Activated naive CD8-positive, alpha-beta T cell treated with anti-CD3 and anti-CD28 coated beads, Interleukin-2, amount 50 U/mL, for 16 hours (primary cell): ENCODE results near the gene CACNA1B.

Experiments
- DNase-seq: peaks from one replicate; pipeline ENCODE4 v3.0.0-alpha.2; 2020; ENCODE audit warnings: low read depth, low spot score

The CACNA1B gene

GRCh38 chr9:138052322-138052615 is 174.7 kb downstream of the CACNA1B start:
- no peak for DNase-seq

DNA sequence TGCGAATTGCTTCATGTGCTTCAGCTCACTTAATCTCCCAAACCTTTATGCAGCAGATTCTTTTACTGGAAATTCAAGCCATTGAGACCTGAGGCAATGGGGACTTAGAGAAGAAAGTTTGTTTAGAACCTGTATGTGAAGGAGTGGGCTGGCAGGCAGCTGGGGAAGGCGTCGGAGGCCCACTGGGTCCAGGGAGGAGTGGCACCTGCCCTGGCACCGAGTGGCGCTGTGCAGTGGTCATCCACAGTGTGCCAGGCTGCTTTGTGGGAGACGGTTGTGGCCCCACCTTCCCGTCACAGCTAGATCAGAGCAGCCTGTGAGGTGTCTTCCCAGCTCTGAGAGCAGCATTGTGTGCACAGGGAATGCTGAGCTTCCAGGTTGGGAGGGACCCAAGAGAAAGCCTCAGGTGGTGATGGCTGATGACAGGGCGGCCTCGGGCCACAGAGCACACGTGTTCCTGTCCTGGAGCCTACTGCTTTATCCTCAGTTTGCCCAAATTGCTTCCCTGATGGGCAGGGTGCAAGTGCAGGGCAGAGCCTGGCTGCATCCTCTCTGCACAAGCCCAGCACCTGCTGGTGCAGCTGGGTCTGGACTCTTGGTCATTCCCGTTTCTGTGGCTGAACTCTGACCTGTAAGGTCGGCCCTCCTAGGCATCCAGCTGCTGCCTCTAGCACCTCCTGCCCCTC is 175.2 kb downstream of the CACNA1B start:
- DNase-seq = no peak

- no peak for DNase-seq
These were observed 175.8 kb downstream of the CACNA1B start for GRCh38 chr9:138053321-138053868.

DNA sequence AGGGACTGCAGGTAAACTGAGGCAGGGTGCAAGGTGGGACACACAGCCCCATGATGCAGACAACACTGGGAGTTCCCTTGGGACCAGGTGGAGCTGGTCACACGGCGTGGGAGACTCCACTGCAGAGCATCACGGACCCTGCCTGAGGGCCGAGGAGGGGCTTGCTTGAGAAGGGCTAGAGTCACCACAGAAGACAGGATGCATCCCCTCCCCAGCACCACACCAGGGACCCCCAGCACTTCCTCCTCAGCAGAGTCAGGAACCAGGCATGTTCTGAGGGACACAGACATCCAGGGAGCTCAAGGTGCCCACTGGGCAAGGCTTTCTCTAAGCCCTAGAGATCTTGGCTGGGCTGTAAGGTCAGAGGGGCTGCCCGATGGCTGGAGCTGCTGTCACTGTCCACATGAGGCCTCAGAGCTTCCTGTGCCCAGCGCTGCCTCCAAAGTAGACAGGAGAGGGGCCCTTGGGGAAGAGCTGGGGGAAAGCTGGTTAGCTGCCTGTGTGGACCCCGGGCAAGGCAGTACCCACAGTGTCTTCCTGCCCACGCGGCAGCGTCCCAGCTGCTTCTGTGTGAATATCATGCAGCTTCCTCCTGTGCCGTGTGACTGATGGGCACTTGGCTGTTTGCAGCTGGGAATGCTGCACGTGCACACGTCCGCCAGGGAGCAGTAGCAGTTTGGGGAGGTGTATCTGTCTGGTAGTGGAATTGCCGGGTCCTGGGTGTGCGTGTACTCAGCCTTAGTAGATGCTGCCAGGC is 176.6 kb downstream of the CACNA1B start:
- DNase-seq = no peak

DNA sequence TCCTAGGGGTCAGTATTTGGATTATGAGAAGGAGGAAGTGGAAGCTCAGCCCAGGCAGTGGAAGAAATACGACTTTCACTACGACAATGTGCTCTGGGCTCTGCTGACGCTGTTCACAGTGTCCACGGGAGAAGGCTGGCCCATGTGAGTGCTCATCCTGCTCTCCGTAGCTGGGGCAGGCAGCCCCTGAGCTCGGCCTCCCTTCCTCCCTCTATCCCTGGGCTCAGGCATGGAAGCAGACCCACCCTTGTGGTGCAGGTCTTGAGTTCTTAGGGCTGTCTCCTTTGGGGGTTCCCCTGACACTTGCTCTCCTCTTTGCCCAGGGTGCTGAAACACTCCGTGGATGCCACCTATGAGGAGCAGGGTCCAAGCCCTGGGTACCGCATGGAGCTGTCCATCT is 180.1 kb downstream of the CACNA1B start:
- no peak for DNase-seq

DNA sequence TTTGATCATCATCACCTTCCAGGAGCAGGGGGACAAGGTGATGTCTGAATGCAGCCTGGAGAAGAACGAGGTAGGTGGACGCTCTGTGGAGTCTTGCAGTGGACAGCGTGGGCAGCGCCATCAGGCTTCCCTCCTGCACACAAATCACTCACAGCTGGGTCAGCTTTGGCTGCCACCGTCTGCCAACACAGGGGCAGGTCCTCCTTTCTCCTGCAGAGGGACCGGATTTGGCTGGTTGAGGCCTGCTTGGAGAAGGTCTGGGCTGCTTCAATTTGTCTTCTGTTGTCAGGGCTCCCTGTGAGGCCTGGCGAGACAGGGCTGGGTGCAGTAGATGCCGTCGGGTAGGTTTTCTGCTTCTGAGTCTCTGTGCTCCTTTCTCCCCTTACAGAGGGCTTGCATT is 180.6 kb downstream of the CACNA1B start:
- DNase-seq = no peak

DNA sequence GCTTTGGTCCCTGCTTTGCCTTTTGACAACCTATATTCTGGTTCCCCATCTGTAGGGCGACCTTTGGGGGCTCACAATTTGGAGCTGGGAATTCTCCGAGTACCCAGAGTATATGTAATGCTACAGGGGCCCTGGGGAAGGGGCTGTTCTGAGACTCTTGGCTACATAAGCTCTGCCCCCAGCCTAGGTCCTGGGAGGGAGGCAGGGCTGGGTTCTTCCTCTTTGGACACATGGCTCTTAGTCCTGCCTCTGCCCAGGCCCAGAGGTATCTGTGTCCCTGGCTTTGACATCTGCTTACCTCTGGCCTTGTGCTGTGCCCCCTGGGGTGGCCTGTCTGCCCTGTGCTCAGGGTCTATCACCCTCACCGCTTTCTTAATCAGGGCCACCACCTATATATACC is 181.6 kb downstream of the CACNA1B start:
- DNase-seq = no peak

DNA sequence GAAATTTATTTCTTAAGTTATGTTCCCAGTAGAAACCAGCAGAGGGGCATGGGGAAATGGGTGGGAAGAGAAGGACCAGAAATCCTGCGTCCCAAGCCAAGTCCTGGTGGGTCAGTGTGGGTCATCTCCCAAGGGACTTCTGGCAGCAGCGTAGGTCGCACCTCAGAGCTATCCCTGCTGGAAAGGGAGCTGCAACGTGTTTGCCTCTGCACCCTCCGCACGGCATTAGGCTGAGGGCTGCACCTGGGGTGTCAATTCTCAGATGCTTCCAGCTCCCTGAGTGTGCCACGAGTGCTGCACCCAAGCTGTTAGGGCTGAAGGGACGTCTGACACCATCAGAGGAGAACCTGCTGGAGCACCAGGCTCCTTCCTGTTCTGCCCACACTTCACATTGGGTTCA is 182.8 kb downstream of the CACNA1B start:
- no peak for DNase-seq

- no peak for DNase-seq
These were observed 183.3 kb downstream of the CACNA1B start for GRCh38 chr9:138060881-138061280.

DNA sequence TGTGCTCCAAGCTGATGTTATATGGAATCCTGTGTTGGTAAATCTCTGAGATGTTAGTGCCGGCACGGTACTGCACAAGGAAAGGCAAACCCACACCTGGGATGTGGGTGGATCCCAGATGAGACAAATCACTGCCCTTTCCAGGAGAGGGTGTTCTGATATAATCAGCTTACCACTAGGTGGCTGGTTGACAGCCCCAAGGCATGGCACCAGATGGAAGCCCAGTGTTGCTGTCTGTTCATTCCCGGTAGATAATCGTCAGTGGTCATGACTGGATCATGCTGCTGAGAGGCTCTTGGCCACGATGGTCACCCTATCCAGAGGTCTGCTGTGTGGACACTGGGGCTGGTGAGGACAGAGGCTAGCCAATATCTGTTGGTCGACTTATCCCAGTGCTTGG is 184.0 kb downstream of the CACNA1B start:
- no peak for DNase-seq

DNA sequence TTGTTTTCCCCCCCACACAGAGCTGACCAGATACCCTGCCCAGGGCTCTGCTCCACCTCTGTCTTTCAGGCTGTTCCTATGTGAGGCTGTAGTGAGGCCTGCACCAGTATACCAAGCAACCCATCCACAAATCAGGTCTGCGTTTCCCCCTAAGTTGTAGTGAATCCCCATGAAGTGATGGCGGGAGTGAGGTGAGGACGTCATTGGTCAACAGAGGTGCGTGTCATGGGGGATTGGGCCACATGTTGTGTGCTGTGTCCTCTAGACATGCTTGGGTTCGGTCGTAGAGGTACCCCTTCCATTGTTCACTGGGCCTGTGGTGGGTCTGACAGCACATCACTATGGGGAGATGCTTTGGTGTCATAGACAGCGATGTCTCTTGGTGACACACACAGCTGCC is 184.6 kb downstream of the CACNA1B start:
- no peak for DNase-seq

- DNase-seq = no peak
These were observed 185.5 kb downstream of the CACNA1B start for GRCh38 chr9:138063033-138063432.

DNA sequence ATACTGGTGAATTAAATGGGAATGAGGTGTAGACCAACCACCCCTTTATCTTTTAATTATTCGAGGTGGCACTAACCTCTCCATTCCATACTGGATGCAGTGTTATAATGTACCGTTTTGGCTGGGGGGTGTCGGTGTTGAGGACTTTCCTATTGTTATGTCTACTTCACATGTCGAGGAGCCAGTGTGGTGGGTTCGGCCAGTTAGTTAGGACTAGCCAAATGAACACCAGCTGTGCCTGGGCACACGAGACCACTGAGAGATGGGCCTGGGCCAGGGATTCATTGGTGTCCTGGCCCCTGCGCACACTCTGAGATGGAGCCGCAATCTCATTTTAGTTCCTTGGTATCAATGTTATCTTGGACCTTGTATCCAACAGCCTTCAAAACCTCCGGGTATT is 186.2 kb downstream of the CACNA1B start:
- no peak for DNase-seq

DNA sequence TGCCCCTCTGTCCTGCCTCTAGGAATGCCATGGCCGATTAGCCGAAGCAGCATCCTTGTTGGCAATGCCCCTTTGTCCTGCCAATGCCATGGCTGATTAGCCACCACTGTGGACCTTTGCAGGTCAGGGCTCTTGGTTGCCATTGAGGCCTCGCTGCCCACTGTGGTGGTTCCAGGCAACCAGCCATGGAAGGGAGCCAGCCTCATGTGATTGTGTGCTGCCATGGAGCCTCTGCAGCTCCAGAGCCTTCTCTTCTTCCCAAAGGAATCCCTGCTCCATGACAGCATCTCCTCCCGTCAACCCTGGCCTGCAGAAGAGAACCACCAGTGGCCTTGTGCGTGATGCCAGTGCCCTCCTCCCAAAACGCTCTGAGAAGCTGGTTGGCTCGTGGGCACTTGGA is 187.0 kb downstream of the CACNA1B start:
- DNase-seq = no peak

GRCh38 chr9:138065287-138065686 is 187.7 kb downstream of the CACNA1B start:
- no peak for DNase-seq

DNA sequence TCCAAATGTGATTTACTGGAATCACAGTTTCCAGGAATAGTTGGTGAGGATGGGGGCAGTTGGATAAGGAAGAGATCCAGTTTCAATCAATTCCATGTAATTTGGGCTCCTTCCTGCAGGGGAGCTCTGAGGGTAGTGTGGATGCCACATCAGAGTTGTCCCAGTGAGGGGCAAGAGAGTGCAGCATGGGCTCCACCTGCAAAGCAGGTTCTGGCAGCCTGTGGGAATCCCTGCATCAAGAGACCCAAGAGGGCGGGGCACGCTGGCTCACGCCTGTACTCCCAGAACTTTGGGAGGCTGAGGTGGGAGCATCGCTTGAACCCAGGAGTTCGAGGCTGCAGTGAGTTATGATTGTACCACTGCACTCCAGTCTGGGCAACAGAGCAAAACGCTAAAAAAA is 188.5 kb downstream of the CACNA1B start:
- no peak for DNase-seq

DNA sequence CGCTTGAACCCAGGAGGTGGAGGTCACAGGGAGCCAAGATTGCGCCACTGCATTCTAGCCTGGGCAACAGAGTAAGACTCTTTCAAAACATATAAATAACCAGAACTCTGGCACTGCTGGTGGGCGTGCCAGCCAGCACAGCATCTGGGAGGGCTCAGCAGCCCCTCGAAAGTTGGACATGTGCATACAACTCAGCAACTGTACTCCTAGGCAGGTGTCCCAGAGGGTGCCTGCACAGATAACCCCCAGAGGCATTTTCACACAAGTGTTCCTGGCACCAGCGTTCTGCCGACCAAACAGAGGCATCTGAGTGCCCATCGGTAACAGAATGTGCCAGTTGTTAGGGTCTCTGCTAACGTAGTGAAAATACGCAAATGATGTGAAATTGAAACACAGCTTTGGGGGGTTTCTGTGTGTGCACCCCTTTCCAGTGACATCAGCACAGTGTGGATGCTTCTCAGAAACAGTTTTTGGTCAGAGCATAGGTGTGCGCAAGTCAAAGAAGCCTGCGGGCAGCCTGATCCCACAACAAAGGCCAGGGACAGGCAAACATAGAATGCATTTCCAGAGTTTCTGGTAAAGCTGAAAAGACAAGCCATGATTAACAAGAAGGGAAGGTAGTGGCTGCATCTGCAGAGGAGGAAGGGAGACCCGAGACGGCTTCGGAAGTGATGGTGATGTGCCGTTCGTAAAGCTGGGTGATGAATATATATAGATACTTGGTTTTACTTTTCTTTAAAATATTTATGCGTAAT is 190.2 kb downstream of the CACNA1B start:
- DNase-seq = no peak

GRCh38 chr9:138068601-138069035 is 191.0 kb downstream of the CACNA1B start:
- no peak for DNase-seq

GRCh38 chr9:138069731-138070456 is 192.3 kb downstream of the CACNA1B start:
- no peak for DNase-seq

- DNase-seq = no peak
These were observed 193.2 kb downstream of the CACNA1B start for GRCh38 chr9:138070815-138071214.

GRCh38 chr9:138071292-138071691 is 193.7 kb downstream of the CACNA1B start:
- DNase-seq = no peak

- DNase-seq = no peak
These were observed 194.1 kb downstream of the CACNA1B start for GRCh38 chr9:138071731-138072130.
